Measurements from ENCODE around the gene FCAMR.

The FCAMR gene

GRCh38 chr1:206992790-206993189 lies 22.5 kb upstream of the FCAMR start:
- DNase-seq, result no peak

DNA sequence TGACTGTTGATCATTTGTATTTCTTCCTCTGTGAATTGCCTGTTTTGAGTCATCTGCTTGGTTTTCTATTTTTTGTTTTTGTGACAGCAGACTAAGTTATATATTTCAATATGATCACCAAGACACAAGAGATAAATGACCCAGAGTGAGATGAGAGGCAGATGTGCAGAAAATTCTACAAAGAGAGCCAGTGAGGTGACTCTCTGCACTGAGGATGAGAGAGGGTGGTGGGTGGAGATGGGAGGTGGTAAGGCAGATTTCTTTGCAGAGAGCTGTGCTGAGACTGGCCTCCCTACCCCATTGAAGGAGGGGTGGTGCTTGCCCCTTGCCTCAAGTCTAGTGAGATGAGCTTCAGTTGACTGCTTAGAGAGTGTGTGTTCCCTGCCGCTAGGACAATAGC lies 17.6 kb upstream of the FCAMR start:
- DNase-seq, result no peak

- DNase-seq, result no peak
Observed at GRCh38 chr1:206986885-206987284, 16.6 kb upstream of the FCAMR start.

GRCh38 chr1:206986402-206986801 lies 16.1 kb upstream of the FCAMR start:
- DNase-seq, result no peak

DNA sequence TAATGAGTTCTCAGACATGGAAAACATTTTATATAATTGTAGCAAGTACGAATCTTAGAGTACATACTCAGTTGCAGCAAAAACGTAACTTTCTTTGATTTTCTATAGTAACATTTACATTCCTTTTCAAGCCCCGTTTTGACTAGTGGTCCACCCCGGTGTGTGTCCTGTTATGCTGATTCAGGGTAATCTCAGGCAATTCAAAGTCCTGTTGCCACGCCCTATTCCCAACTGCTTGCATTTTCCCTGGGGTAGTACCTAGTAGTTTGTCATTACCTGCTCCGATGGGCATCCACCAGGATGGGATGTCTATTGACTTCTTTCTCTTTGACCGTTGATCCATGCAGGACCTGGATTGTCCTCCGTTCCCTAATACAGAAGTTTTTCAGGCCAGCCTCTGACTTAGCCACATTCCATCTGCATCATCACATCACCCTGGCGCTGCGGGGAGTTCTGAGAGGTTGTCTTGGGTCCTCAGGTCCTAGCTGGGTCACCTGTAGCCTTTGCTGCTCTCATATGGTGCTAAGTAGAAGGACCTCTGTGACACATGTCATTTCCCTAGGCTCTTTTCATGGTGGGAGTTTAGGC lies 15.0 kb upstream of the FCAMR start:
- DNase-seq, result no peak

- peak; percentile 12 for DNase-seq
Observed at GRCh38 chr1:206982216-206982615, 12.0 kb upstream of the FCAMR start.

- DNase-seq, result no peak
Observed at GRCh38 chr1:206979379-206980043, 9.3 kb upstream of the FCAMR start.

GRCh38 chr1:206978259-206978658 lies 8.0 kb upstream of the FCAMR start:
- DNase-seq, result no peak

DNA sequence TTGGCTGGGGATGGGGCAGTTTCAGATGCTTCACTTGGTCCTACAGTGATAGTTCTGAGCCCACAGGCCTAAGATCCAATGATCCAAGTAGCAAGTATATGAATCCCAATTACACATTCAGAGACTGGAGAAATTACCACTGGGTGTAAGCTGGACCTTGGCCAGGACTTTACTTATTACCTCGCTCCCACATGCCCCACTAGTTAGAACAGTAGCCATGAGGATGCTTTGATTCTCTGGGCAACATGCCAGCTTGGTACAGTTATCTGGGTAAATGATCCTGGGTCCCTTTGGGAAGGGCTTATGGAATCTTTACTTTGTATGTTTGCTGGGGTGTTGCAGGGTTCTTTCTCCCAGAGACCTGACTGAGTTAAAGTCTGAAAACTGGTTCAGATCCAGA lies 5.0 kb upstream of the FCAMR start:
- DNase-seq, result no peak

GRCh38 chr1:206974140-206974539 lies 3.9 kb upstream of the FCAMR start:
- DNase-seq, result no peak

GRCh38 chr1:206972728-206973127 lies 2.5 kb upstream of the FCAMR start:
- no peak for DNase-seq

- DNase-seq, result no peak
Observed at GRCh38 chr1:206971029-206971655, 882 bp upstream of the FCAMR start.

GRCh38 chr1:206969090-206969489 lies 1.2 kb downstream of the FCAMR start:
- no peak for DNase-seq

- DNase-seq, result no peak
Observed at GRCh38 chr1:206967096-206967849, 3.0 kb downstream of the FCAMR start.

GRCh38 chr1:206965781-206966180 lies 4.5 kb downstream of the FCAMR start:
- no peak for DNase-seq

GRCh38 chr1:206963740-206964139 lies 6.5 kb downstream of the FCAMR start:
- no peak for DNase-seq

DNA sequence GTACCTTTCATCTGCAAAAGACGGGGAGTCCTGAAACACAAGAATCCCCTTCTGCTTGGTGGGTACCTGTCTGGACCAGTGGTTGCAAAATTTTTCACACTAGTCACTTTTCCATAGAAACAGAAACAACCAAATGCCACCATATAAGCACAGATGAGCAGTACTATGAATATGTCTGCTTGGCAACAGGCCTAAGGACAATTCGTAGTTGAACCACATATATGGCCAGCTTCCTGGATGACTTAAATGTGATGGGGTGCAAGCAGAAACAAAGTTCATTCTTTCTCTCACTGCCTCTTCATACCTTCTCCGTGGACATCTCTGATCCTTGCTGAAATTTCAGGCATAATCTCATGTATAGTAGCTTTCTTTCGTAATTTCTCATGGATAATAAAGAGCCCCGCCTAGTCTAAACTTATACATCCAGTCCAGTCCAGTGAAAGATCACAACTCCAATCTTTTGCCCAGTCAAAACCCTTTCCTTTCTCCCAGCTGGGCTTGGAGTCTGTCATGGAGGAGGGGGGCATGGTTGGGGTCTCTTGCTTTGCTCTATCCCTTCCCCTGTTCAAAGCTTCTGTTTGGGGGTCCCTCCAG lies 7.0 kb downstream of the FCAMR start:
- DNase-seq, result no peak

- DNase-seq, result no peak
Observed at GRCh38 chr1:206962272-206962671, 8.0 kb downstream of the FCAMR start.

DNA sequence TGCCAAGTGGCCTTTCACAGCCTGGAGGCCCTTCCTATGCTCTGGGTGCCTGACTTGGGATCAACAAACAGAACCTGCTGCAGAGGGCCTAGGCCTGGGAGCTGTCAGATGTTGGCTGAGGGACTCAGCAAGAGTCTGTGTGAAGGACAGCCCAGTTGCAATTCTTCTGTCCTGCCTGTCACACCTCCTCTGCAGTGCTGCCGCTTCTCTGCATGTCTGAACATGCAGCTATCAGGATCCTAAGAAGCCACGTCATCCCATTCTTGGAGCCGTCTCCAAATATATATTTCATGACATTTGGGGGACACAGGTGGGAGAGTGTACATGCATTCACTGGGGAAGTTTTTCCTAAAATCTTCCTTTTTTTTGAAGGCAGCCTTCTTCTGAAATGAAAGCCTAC lies 8.6 kb downstream of the FCAMR start:
- no peak for DNase-seq

DNA sequence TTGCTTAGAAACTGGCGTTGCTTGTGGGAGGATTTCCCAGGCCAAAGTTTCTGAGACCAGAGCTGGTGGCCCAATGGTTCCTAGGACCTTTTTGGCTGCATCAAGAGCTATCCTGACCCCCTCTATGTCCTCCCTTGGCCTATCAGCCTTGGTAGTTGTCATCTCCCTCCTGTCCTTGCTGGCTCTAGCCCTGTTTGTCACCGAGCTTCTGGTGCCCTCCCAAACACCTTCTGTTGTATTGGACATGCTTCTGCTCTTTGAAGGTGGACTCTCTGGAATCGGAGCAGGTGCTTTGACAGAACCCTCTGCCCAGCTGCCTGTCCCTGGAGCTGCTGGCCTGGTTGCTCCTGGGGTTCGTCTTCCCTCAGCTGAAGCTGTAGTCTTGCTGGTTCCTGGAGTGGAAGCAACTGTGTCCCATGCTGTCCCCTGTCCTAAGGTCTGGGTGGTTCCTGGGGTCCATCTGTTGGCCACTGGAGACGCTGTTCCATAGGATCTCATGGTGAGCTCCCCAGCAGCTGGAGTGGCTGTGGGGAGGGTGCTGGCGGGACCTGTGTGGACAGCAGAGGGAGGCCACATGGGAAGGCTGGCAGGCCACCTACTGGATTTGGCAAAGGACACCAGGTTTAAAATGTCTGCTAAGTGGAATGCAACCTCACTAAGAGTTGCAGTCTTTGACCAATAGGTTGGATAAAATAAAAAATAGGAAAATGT lies 9.4 kb downstream of the FCAMR start:
- no peak for DNase-seq

- DNase-seq, result no peak
Observed at GRCh38 chr1:206958144-206958543, 12.1 kb downstream of the FCAMR start.

DNA sequence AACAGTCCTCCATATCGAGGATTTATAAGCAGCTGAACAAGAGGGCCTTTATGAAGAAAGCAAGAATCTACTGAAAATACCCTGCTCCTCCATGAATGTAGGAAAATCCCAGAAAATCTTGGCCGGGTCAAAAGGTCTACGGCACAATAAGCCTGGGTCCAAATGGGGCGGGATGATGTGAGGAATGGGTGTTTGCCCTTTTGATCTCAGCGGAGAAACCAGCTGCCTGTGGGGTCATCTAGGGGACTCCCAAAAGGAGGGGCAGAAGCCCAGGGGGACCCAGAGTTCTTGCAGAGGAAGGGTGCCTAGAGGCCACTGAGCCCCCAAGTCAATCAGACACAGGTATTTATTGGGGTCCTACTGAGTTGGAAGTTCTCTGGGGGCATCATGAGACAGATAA lies 12.6 kb downstream of the FCAMR start:
- DNase-seq, result no peak

Data from NCI-H510A (cell line).